Tibial nerve (tissue), 4 donors: ENCODE measurements around the gene NKIRAS1. TPM values are rescaled to one million over a fixed set of nuclear protein-coding genes. Genes with fewer than 3 reads are reported as not detected.
A peak's percentile ranks its signal among the peaks of the same experiment; 100 is the strongest.

Experiments
- DNase-seq, 2 donors: peaks; one replicate each; pipeline ENCODE4 v3.0.0-alpha.2; 2019; ENCODE audit warnings: low spot score in 2 of 2
- H3K27ac ChIP-seq, 4 donors: fragments of 200-600 bp; sonication (generic) in 3 of 4; one replicate each; pipeline ENCODE4 v1.5.1; 2017 to 2019; ENCODE audit warnings: mild to moderate bottlenecking in 1 of 4
- H3K27me3 ChIP-seq, 2 donors: fragments of 200-600 bp; sonication (generic) in 1 of 2; one replicate each; pipeline versions ENCODE4 v1.5.1 to v1.6.0; 2017 to 2019
- H3K36me3 ChIP-seq, 3 donors: fragments of 200-600 bp; sonication (generic); one replicate each; pipeline ENCODE4 v1.5.1; 2018 to 2019
- H3K4me1 ChIP-seq, 4 donors: fragments of 200-600 bp; sonication (generic) in 3 of 4; one replicate each; pipeline ENCODE4 v1.5.1; 2017 to 2019
- H3K4me3 ChIP-seq, 4 donors: fragments of 200-600 bp; sonication (generic) in 3 of 4; one replicate each; pipeline ENCODE4 v1.5.1; 2017 to 2019; ENCODE audit warnings: mild to moderate bottlenecking in 1 of 4, moderate library complexity in 1 of 4
- H3K9me3 ChIP-seq, 4 donors: fragments of 200-600 bp; sonication (generic) in 3 of 4; one replicate each; pipeline ENCODE4 v1.5.1; 2017 to 2019
- EP300 ChIP-seq, 2 donors: sonication (generic); formaldehyde crosslinking; IDR thresholded peaks; one replicate each; pipeline ENCODE4 v1.6.1; 2017; ENCODE audit warnings: antibody characterized with exemption in 2 of 2, mild to moderate bottlenecking in 1 of 2
- POLR2A ChIP-seq, 2 donors: fragments of 450-650 bp; IDR thresholded peaks; one replicate each; pipeline ENCODE4 v1.6.1; 2017; ENCODE audit warnings: antibody characterized with exemption in 2 of 2, mild to moderate bottlenecking in 2 of 2, moderate library complexity in 2 of 2
- WGBS, 2 donors: methylation state at CpG; one replicate each; pipeline ENCODE4 v1.1.5; 2018; 5-methylcytosine and 5-hydroxymethylcytosine counted together
- total RNA-seq, 4 donors: library from RNA; depleted of rRNA; stranded (reverse); fragments of >200 nt; gene quantifications; one replicate each; pipeline ENCODE4 v1.1.0, GENCODE V29; 2016
- TF ChIP-seq, protein P1 (sequence below), 5 experiments: fragments of 200-600 bp in 3 of 5; fragments of 450-650 bp in 2 of 5; sonication (generic) in 3 of 5; IDR thresholded peaks; one replicate each; pipeline ENCODE4 v1.5.1; 2016 to 2019; ENCODE audit warnings: antibody characterized with exemption in 5 of 5, mild to moderate bottlenecking in 3 of 5, moderate library complexity in 2 of 5

NKIRAS1 gene
- total RNA-seq, 4 donors from 2014 or later, result 6.6 to 14.9 (median 9.3) TPM

DNA sequence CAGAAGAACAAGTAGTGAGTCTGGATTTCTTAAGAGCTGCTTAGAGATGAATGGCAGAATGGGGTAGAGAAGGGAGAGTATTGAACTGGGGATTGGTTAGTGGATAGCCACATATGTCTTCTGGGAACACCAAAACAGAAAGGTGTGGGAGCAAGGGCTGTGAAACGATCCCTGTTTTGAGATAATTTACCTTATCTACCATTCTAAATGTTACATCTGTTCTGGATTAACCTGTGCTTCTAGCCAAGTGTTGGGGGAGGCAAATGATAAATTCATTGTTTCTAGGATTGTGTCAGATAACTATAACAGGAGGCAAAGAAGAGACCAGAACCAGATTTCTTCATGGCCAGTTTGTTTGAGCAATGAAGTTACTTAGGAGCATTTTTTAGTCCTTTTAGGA, 36.7 kb upstream of the NKIRAS1 start:
- TF ChIP-seq, protein P1, sequence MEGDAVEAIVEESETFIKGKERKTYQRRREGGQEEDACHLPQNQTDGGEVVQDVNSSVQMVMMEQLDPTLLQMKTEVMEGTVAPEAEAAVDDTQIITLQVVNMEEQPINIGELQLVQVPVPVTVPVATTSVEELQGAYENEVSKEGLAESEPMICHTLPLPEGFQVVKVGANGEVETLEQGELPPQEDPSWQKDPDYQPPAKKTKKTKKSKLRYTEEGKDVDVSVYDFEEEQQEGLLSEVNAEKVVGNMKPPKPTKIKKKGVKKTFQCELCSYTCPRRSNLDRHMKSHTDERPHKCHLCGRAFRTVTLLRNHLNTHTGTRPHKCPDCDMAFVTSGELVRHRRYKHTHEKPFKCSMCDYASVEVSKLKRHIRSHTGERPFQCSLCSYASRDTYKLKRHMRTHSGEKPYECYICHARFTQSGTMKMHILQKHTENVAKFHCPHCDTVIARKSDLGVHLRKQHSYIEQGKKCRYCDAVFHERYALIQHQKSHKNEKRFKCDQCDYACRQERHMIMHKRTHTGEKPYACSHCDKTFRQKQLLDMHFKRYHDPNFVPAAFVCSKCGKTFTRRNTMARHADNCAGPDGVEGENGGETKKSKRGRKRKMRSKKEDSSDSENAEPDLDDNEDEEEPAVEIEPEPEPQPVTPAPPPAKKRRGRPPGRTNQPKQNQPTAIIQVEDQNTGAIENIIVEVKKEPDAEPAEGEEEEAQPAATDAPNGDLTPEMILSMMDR (IDR thresholded peaks at IDR 0.05), result no peak
- no peak for TF ChIP-seq EP300 (IDR thresholded peaks at IDR 0.05)
- TF ChIP-seq POLR2A (IDR thresholded peaks at IDR 0.05), result no peak

DNA sequence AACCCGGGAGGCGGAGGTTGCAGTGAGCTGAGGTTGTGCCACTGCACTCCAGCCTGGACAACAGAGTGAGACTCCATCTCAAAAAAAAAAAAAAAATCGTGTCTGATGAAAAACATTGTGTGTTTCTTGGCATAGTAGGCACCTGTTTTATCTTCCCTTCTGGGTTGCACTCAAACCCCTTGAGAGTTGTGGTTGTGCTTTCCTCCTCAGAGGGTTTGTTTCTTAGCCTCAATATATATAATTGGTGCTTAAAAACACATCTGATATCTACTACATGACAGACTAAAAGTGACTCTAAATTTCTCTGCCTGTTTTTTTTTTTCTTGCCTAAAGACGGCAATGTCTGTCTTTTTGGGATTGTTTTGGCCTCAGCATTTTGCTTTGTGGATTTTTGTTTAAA, 35.9 kb upstream of the NKIRAS1 start:
- no peak overlapping the region for H3K27ac ChIP-seq

More for the DNA sequence above, 36.7 kb upstream of the NKIRAS1 start:
- Histone ChIP-seq H3K27ac (no peak overlapping the region), H3K4me3 (no peak overlapping the region), H3K4me1 (peaks cover 0 to 71% (median 28%) of the 10 kb centered on the region in 4 donors), H3K9me3 (no peaks in the 10 kb centered on the region), H3K36me3 (peaks cover 0 to 25% (median 0%) of the 10 kb centered on the region in 3 donors), H3K27me3 (peaks cover 0 to 3% of the 10 kb centered on the region in 2 donors)
- no peak for DNase-seq
- WGBS, 2 donors, result 75 to 79% methylated on average over 1 of the region's 1 CpG

DNA sequence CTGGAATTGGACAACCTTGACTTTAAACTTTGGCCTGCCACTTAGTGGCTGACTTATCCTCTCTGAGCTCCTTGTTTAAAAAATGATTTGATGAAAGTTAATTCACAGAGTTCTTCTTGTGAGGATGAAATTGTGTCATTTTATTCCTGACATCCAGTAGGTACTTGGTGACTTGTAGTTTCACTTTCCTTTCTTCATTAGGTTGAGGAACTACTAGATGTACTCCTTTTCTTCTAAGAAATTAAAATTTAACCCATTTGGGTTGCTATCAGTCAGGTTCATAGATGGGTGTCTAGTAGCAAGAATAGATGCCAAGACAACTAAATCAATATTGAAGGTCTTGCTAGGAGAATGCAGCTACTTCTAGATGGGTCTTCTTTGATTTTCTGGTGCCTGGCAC, 33.5 kb upstream of the NKIRAS1 start:
- H3K27me3 ChIP-seq, result no peaks in the 10 kb centered on the region
- H3K36me3 ChIP-seq, result no peaks in the 10 kb centered on the region
- TF ChIP-seq, protein P1 (IDR thresholded peaks at IDR 0.05), result no peak
- TF ChIP-seq POLR2A (IDR thresholded peaks at IDR 0.05) (no peak), EP300 (IDR thresholded peaks at IDR 0.05) (no peak)
- H3K27ac ChIP-seq, result peak overlapping the region in 2 of 4 donors; percentile 39 to 66
- H3K9me3 ChIP-seq, result no peaks in the 10 kb centered on the region
- H3K4me3 ChIP-seq, result no peak overlapping the region
- H3K4me1 ChIP-seq, result peaks cover 0 to 88% (median 42%) of the 10 kb centered on the region in 4 donors
- no peak for DNase-seq

More for the DNA sequence above, 35.9 kb upstream of the NKIRAS1 start:
- Histone ChIP-seq H3K4me3 (no peak overlapping the region), H3K9me3 (no peaks in the 10 kb centered on the region), H3K4me1 (peaks cover 0 to 80% (median 34%) of the 10 kb centered on the region in 4 donors), H3K36me3 (peaks cover 0 to 18% (median 0%) of the 10 kb centered on the region in 3 donors), H3K27me3 (peaks cover 0 to 3% of the 10 kb centered on the region in 2 donors)
- WGBS, 2 donors, result 75 to 77% methylated on average over 4 of the region's 4 CpGs
- DNase-seq, result no peak
- no peak for TF ChIP-seq EP300 (IDR thresholded peaks at IDR 0.05)
- TF ChIP-seq, protein P1 (IDR thresholded peaks at IDR 0.05), result no peak
- no peak for TF ChIP-seq POLR2A (IDR thresholded peaks at IDR 0.05)

DNA sequence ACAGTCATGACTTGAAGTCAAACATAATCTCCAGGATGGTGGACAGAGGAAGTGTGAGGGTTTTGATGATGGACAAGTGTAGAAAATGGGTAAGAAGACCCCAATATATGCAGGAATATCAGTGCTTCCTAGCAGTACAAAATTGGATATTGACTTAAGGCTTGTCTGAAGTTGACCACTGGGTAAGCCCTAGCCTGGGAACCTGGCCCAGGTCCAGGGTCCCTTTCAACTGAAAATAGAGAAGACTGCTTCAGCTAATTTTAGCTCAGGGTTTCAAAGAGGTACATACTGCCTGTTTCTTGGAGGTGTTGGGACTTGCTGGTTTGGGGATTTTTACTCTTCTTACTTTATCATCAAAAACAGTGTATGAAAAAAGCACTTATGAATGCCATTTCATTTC, 33.0 kb upstream of the NKIRAS1 start:
- Histone ChIP-seq H3K36me3 (no peaks in the 10 kb centered on the region), H3K27ac (peak overlapping the region in 2 of 4 donors; percentile 39 to 66), H3K9me3 (no peaks in the 10 kb centered on the region), H3K4me3 (no peak overlapping the region), H3K4me1 (peaks cover 0 to 84% (median 42%) of the 10 kb centered on the region in 4 donors), H3K27me3 (no peaks in the 10 kb centered on the region)
- TF ChIP-seq POLR2A (IDR thresholded peaks at IDR 0.05), result no peak
- no peak for DNase-seq

DNA sequence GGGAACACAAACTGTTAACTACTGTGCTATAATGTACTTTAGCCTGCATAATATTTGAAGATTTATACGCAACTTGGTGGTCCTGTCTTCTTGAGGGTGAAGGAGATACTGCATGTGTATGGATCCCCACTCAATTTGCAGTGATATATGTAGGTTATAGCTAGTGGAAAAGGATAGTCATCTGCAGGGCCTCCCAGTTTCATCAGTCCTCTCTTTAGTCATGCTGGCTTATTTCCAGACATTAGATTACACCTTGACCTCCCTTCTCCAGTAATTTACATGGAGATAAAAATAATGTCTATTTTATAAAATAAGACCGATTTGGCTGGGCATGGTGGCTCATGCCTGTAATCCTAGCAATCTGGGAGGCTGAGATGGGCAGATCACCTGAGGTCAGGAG, 32.0 kb upstream of the NKIRAS1 start:
- Histone ChIP-seq H3K27me3 (no peaks in the 10 kb centered on the region), H3K36me3 (no peaks in the 10 kb centered on the region), H3K9me3 (no peaks in the 10 kb centered on the region), H3K4me1 (peaks cover 0 to 82% (median 41%) of the 10 kb centered on the region in 4 donors), H3K4me3 (no peak overlapping the region), H3K27ac (peak overlapping the region in 1 of 4 donors; percentile 94)
- 82 to 91% methylated on average over 2 of the region's 2 CpGs for WGBS, 2 donors
- TF ChIP-seq, protein P1 (IDR thresholded peaks at IDR 0.05), result no peak
- no peak for TF ChIP-seq POLR2A (IDR thresholded peaks at IDR 0.05)
- no peak for TF ChIP-seq EP300 (IDR thresholded peaks at IDR 0.05)
- DNase-seq, result no peak
